Panc1 (cell line): Measurements from ENCODE around the gene FARP1. TPM values are rescaled to one million over a fixed set of nuclear protein-coding genes. Genes with fewer than 3 reads are reported as not detected.

Experiments
- ATAC-seq: fragments of 200-7000 bp; cut with Tn5 transposase; 2 replicates; pipeline ENCODE4 v1.9.1; 2020; ENCODE audit warnings: mild to moderate bottlenecking, moderate library complexity
- BruUV-seq: library from RNA; stranded (reverse); fragments of 400-500 nt; replicated peaks from 2 replicates; lab custom pipeline; 2021; lab: Mats Ljungman, UMichigan
- CTCF ChIA-PET: fragments of 300-600 bp; sonication (Branson Sonifier 250); formaldehyde crosslinking; loops from one replicate; lab custom pipeline; 2022; ENCODE audit warnings: antibody characterized with exemption; lab: Charles Lee
- POLR2A ChIA-PET: fragments of 300-600 bp; sonication (Branson Sonifier 250); formaldehyde crosslinking; loops from one replicate; lab custom pipeline; 2022; ENCODE audit warnings: antibody characterized with exemption; lab: Charles Lee
- DNase-seq: peaks from one replicate; pipeline ENCODE4 v3.0.0-alpha.2; 2010; ENCODE audit warnings: low read depth, low spot score
- H3K27ac ChIP-seq: 2 replicates; pipeline ENCODE4 v1.5.1; 2011; ENCODE audit warnings: mild to moderate bottlenecking, low read length, inconsistent platforms
- H3K27me3 ChIP-seq: fragments of 200-500 bp; sonication (Bioruptor generic); 2 replicates; pipeline ENCODE4 v1.6.0; 2014; ENCODE audit warnings: low read length, inconsistent platforms; ENCODE audit not compliant: control insufficient read depth, insufficient read depth
- H3K36me3 ChIP-seq: fragments of 200-500 bp; sonication (Bioruptor generic); 2 replicates; pipeline ENCODE4 v1.5.1; 2014; ENCODE audit warnings: inconsistent platforms, mild to moderate bottlenecking, low read length, moderate library complexity; ENCODE audit not compliant: control insufficient read depth, insufficient read depth
- H3K4me1 ChIP-seq: 2 replicates; pipeline ENCODE4 v1.5.1; 2011; ENCODE audit warnings: inconsistent platforms, mild to moderate bottlenecking, low read length, moderate library complexity; ENCODE audit not compliant: control insufficient read depth, insufficient read depth
- H3K4me3 ChIP-seq, 2 experiments: 2 replicates each; pipeline ENCODE4 v1.5.1; 2011 to 2012; ENCODE audit warnings: low read depth in 2 of 2, low read length in 2 of 2, mild to moderate bottlenecking in 2 of 2, inconsistent platforms in 1 of 2, moderate library complexity in 1 of 2
- H3K9me3 ChIP-seq: fragments of 200-500 bp; sonication (Bioruptor generic); 2 replicates; pipeline ENCODE4 v1.5.1; 2014; ENCODE audit warnings: low read depth, mild to moderate bottlenecking, inconsistent platforms, low read length, moderate library complexity; ENCODE audit not compliant: control insufficient read depth, insufficient read depth
- CTCF ChIP-seq: fragments of 450-650 bp; IDR thresholded peaks from 2 replicates; pipeline ENCODE4 v1.5.1; 2017; ENCODE audit warnings: mild to moderate bottlenecking
- POLR2AphosphoS5 ChIP-seq: IDR thresholded peaks from 2 replicates; pipeline ENCODE4 v1.6.1; 2012; ENCODE audit warnings: mild to moderate bottlenecking, low read depth, low read length, moderate library complexity
- REST ChIP-seq, 2 experiments: IDR thresholded peaks; 2 replicates each; pipeline ENCODE4 v1.6.1; 2011 to 2012; ENCODE audit warnings: low read depth in 2 of 2, control low read depth in 1 of 2, low read length in 1 of 2, mild to moderate bottlenecking in 1 of 2, moderate library complexity in 1 of 2; ENCODE audit not compliant: insufficient read depth in 1 of 2
- SIN3A ChIP-seq: IDR thresholded peaks from 2 replicates; pipeline ENCODE4 v1.6.1; 2012; ENCODE audit warnings: low read depth, mild to moderate bottlenecking, low read length, moderate library complexity, borderline replicate concordance; ENCODE audit not compliant: insufficient read depth
- TCF7L2 ChIP-seq: IDR thresholded peaks from 2 replicates; pipeline ENCODE4 v1.6.1; 2011; ENCODE audit warnings: mild to moderate bottlenecking, low read depth, low read length, inconsistent platforms
- in situ Hi-C: cut with HindIII; loops from 2 replicates; pipeline ENCODE4 v1.10.0; 2016; ENCODE audit warnings: low sequenced_read_pairs, low pct_unique_long_range_greater_than_20kb
- intact Hi-C: fragments of 100-400 bp; cut with micrococcal nuclease; formaldehyde crosslinking; loops from one replicate; pipeline ENCODE4 v1.10.0; 2022; ENCODE audit not compliant: unreplicated experiment
- total RNA-seq: library from RNA; stranded (reverse); gene quantifications from one replicate; pipeline ENCODE4 v1.2.1, GENCODE V29; 2021; ENCODE audit not compliant: unreplicated experiment

Gene FARP1
- total RNA-seq, 1 experiment from 2014 or later = 61.9 TPM

- DNase-seq (no peak), ATAC-seq (no peak)
- TF ChIP-seq CTCF (no peak), REST (IDR thresholded peaks at IDR 0.05; ENCODE audit: insufficient read depth in 1 of 2, low read depth in 2 of 2, low read length in 1 of 2) (no peak), SIN3A (no peak), TCF7L2 (no peak), POLR2AphosphoS5 (no peak)
- intact Hi-C loops (no loop called here), in situ Hi-C loops (no loop called here)
- no peaks in the 10 kb centered on the region for H3K27me3 ChIP-seq
- no peaks in the 10 kb centered on the region for H3K36me3 ChIP-seq
- no TSS peak for BruUV-seq
- H3K9me3 ChIP-seq = no peaks in the 10 kb centered on the region
- peaks cover 10% of the 10 kb centered on the region for H3K4me1 ChIP-seq
- no peak overlapping the region for H3K4me3 ChIP-seq
- ChIA-PET CTCF (no interaction called here), POLR2A (no interaction called here)
- H3K27ac ChIP-seq = no peak overlapping the region
Measured at GRCh38 chr13:98480915-98481877, 338.3 kb downstream of the FARP1 start.

- Histone ChIP-seq H3K9me3 (no peaks in the 10 kb centered on the region), H3K4me3 (no peak overlapping the region), H3K27me3 (no peaks in the 10 kb centered on the region), H3K36me3 (no peaks in the 10 kb centered on the region), H3K4me1 (peaks cover 7% of the 10 kb centered on the region), H3K27ac (no peak overlapping the region)
- no TSS peak for BruUV-seq
- intact Hi-C loops (no loop called here), in situ Hi-C loops (no loop called here)
- ChIA-PET POLR2A (no interaction called here), CTCF (interaction anchor here (0.7 to 0.9 kb wide), 2 partner anchors 170 to 532 kb away, joined by 3 to 5 read pairs; no protein-coding TSS in a partner anchor)
- ATAC-seq = no peak
- no peak for TF ChIP-seq POLR2AphosphoS5
- peak; percentile 5 for DNase-seq
Measured at GRCh38 chr13:98482476-98483444, 339.9 kb downstream of the FARP1 start.
